Ishikawa (cell line): Measurements from ENCODE around the gene PIGW.

Experiments
- CREB1 ChIP-seq: IDR thresholded peaks from 2 replicates; pipeline ENCODE4 v1.6.1; 2012; ENCODE audit warnings: low read depth
- EGR1 ChIP-seq: IDR thresholded peaks from 2 replicates; pipeline ENCODE4 v1.6.1; 2012
- MAX ChIP-seq: IDR thresholded peaks from 2 replicates; pipeline ENCODE4 v1.6.1; 2012
- NFIC ChIP-seq: IDR thresholded peaks from 2 replicates; pipeline ENCODE4 v1.6.1; 2012
- RAD21 ChIP-seq: IDR thresholded peaks from 2 replicates; pipeline ENCODE4 v1.6.1; 2012; ENCODE audit warnings: low read depth
- REST ChIP-seq: IDR thresholded peaks from 2 replicates; pipeline ENCODE4 v1.6.1; 2012; ENCODE audit warnings: low read depth, mild to moderate bottlenecking
- TAF1 ChIP-seq: IDR thresholded peaks from 2 replicates; pipeline ENCODE4 v1.6.1; 2012; ENCODE audit warnings: low read depth, mild to moderate bottlenecking
- YY1 ChIP-seq: IDR thresholded peaks from 2 replicates; pipeline ENCODE4 v1.6.1; 2012; ENCODE audit warnings: low read depth
- ZBTB7A ChIP-seq: IDR thresholded peaks from 2 replicates; pipeline ENCODE4 v1.6.1; 2012; ENCODE audit warnings: low read depth

GRCh38 chr17:36500745-36501225, 34.0 kb upstream of the PIGW start:
- no peak for TF ChIP-seq NFIC
- TF ChIP-seq MAX = no peak
- no peak for TF ChIP-seq RAD21
- TF ChIP-seq CREB1 = no peak
- no peak for TF ChIP-seq TAF1
- TF ChIP-seq EGR1 = no peak
- TF ChIP-seq YY1 = no peak
- no peak for TF ChIP-seq REST
- TF ChIP-seq ZBTB7A = no peak
